DMS153 (cell line): ENCODE measurements around the gene TMIGD1.

ENCODE experiments used
- DNase-seq: peaks from one replicate; lab custom pipeline; 2025; lab: John Stamatoyannopoulos, UW

TMIGD1 gene

GRCh38 chr17:30290077-30290476, 43.8 kb downstream of the TMIGD1 start:
- no peak for DNase-seq

- DNase-seq, result no peak
These were observed 54.7 kb downstream of the TMIGD1 start for GRCh38 chr17:30279156-30279555.

- no peak for DNase-seq
These were observed 55.8 kb downstream of the TMIGD1 start for GRCh38 chr17:30278032-30278431.

- no peak for DNase-seq
These were observed 57.9 kb downstream of the TMIGD1 start for GRCh38 chr17:30275911-30276310.

GRCh38 chr17:30274887-30275286, 59.0 kb downstream of the TMIGD1 start:
- DNase-seq, result no peak

- no peak for DNase-seq
These were observed 60.5 kb downstream of the TMIGD1 start for GRCh38 chr17:30273373-30273772.

GRCh38 chr17:30271102-30271501, 62.8 kb downstream of the TMIGD1 start:
- DNase-seq, result no peak

- DNase-seq, result no peak
These were observed 66.2 kb downstream of the TMIGD1 start for GRCh38 chr17:30267625-30268024.
